Measurements from ENCODE around the gene SLC26A1. TPM values are rescaled to one million over a fixed set of nuclear protein-coding genes. Genes with fewer than 3 reads are reported as not detected.

SLC26A1 gene
- total and polyA plus RNA-seq, 2 donors (not counting 3 experiments of a cell fraction or from before 2014, with no cell fraction given) = 0.10 TPM; not detected in 1

GRCh38 chr4:986879-987623 lies 6.2 kb downstream of the SLC26A1 start, which contains the start of gene IDUA:
TSS of gene IDUA (plus strand) at chr4:987044. CDS start at chr4:987085, 41 bp downstream.
- peak; percentile 75 for DNase-seq (ENCODE audit: low read depth, low spot score)

More at GRCh38 chr4:986879-987623, 6.2 kb downstream of the SLC26A1 start, which contains the start of gene IDUA:
- no peaks in the 10 kb centered on the region for H4K20me1 ChIP-seq (replicated peaks; ENCODE audit: control insufficient read depth, extremely low read depth, insufficient read depth, low read length)
- H3K4me3 ChIP-seq (replicated peaks in 1 of 3; ENCODE audit: insufficient read depth in 1 of 3, low read depth in 1 of 3, low read length in 3 of 3) = peak within 1 kb of the TSS; percentile 67 to 89 (median 74)
- peaks cover 15% of the 10 kb centered on the region for H3K4me1 ChIP-seq (ENCODE audit: control insufficient read depth, extremely low read depth, insufficient read depth, low read length)
- no peaks in the 10 kb centered on the region for H3K27me3 ChIP-seq (ENCODE audit: control insufficient read depth in 2 of 2, insufficient read depth in 2 of 2, low read length in 2 of 2)
- peak; percentile 43 for FAIRE-seq
- peak within 1 kb of the TSS; percentile 92 for H3K4me2 ChIP-seq (ENCODE audit: insufficient read depth, low read length)
- peak within 1 kb of the TSS; percentile 25 for H3K27ac ChIP-seq (ENCODE audit: insufficient read depth, low read depth, low read length)
- ChIA-PET CTCF (interaction anchor here (0.6 to 2.5 kb wide), 22 partner anchors 9 to 303 kb away, joined by 3 to 35 read pairs (median 4); partner anchors contain the start of genes GAK and TMEM175), POLR2A (no interaction called here)
- no peaks in the 10 kb centered on the region for H3K9me1 ChIP-seq (replicated peaks; ENCODE audit: control insufficient read depth, extremely low read depth, insufficient read depth, low read length)
- no peaks in the 10 kb centered on the region for H3K9me3 ChIP-seq (replicated peaks; ENCODE audit: control insufficient read depth, insufficient read depth, low read length)
- intact Hi-C loops (cut with micrococcal nuclease) = loop anchor here (1.0 to 5.0 kb wide), 5 partner anchors 14 to 245 kb away; partner anchors contain the start of genes DGKQ, GAK and TMEM175
- peaks cover 0 to 2% of the 10 kb centered on the region in 2 experiments for H3K36me3 ChIP-seq (ENCODE audit: control insufficient read depth in 2 of 2, extremely low read depth in 1 of 2, insufficient read depth in 2 of 2, low read length in 2 of 2)
- BruUV-seq (replicated peaks) = no TSS peak
- no peaks in the 10 kb centered on the region for H3K79me2 ChIP-seq (ENCODE audit: control insufficient read depth, insufficient read depth, low read length)
- peak within 1 kb of the TSS; percentile 95 for H2AFZ ChIP-seq (ENCODE audit: low read depth, low read length)
- TF ChIP-seq CTCF (IDR thresholded peaks at IDR 0.05; ENCODE audit: extremely low read depth in 1 of 2, insufficient read depth in 1 of 2, low read depth in 1 of 2, low read length in 2 of 2) (peak; percentile 55 to 81), MAX (IDR thresholded peaks at IDR 0.05; ENCODE audit: insufficient read depth, insufficient read length) (peak; percentile 12), POLR2A (IDR thresholded peaks at IDR 0.05; ENCODE audit: low read depth, low read length) (peak; percentile 55), POLR2AphosphoS5 (IDR thresholded peaks at IDR 0.05; ENCODE audit: insufficient read depth, low read depth, low read length) (peak; percentile 63), EZH2 (IDR thresholded peaks at IDR 0.05; ENCODE audit: borderline replicate concordance, low read depth, low read length, severe bottlenecking) (no peak)
- H3K9ac ChIP-seq (replicated peaks; ENCODE audit: extremely low read depth, insufficient read depth, low read length) = peak within 1 kb of the TSS; percentile 41
- dilution Hi-C loops (cut with MboI; ENCODE audit: extremely low pct_ligation_motif_present, low sequenced_read_pairs) = no loop called here

Measured in endothelial cell of umbilical vein (primary cell).